ENCODE data around the gene MSI2.

MSI2 gene

GRCh38 chr17:57416369-57416768, 160.0 kb downstream of the MSI2 start:
- Histone ChIP-seq H3K36me3 (peaks cover 37% of the 10 kb centered on the region), H3K27ac (no peak overlapping the region), H3K9me3 (ENCODE audit: severe bottlenecking) (no peaks in the 10 kb centered on the region), H3K4me3 (ENCODE audit: low read depth, low read length) (no peak overlapping the region), H3K27me3 (ENCODE audit: insufficient read depth, low read depth, severe bottlenecking) (no peaks in the 10 kb centered on the region)
- TF ChIP-seq CTCF (IDR thresholded peaks at IDR 0.05; ENCODE audit: low read depth, low read length) = no peak
- DNase-seq = no peak

GRCh38 chr17:57417956-57418355, 161.6 kb downstream of the MSI2 start:
- H3K9me3 ChIP-seq (ENCODE audit: severe bottlenecking) = no peaks in the 10 kb centered on the region
- no peak for TF ChIP-seq CTCF (IDR thresholded peaks at IDR 0.05; ENCODE audit: low read depth, low read length)
- no peaks in the 10 kb centered on the region for H3K27me3 ChIP-seq (ENCODE audit: insufficient read depth, low read depth, severe bottlenecking)
- H3K4me3 ChIP-seq (ENCODE audit: low read depth, low read length) = no peak overlapping the region
- peaks cover 45% of the 10 kb centered on the region for H3K36me3 ChIP-seq
- H3K27ac ChIP-seq = no peak overlapping the region
- no peak for DNase-seq

- Histone ChIP-seq H3K27me3 (ENCODE audit: insufficient read depth, low read depth, severe bottlenecking) (no peaks in the 10 kb centered on the region), H3K4me3 (ENCODE audit: low read depth, low read length) (no peak overlapping the region), H3K27ac (no peak overlapping the region), H3K36me3 (peaks cover 47% of the 10 kb centered on the region), H3K9me3 (ENCODE audit: severe bottlenecking) (no peaks in the 10 kb centered on the region)
- no peak for TF ChIP-seq CTCF (IDR thresholded peaks at IDR 0.05; ENCODE audit: low read depth, low read length)
- no peak for DNase-seq
These were observed 162.3 kb downstream of the MSI2 start for GRCh38 chr17:57418463-57419246.

GRCh38 chr17:57419940-57420550, 163.7 kb downstream of the MSI2 start:
- no peaks in the 10 kb centered on the region for H3K27me3 ChIP-seq (ENCODE audit: insufficient read depth, low read depth, severe bottlenecking)
- H3K9me3 ChIP-seq (ENCODE audit: severe bottlenecking) = no peaks in the 10 kb centered on the region
- no peak overlapping the region for H3K4me3 ChIP-seq (ENCODE audit: low read depth, low read length)
- peaks cover 39% of the 10 kb centered on the region for H3K36me3 ChIP-seq
- TF ChIP-seq CTCF (IDR thresholded peaks at IDR 0.05; ENCODE audit: low read depth, low read length) = peak; percentile 15; the same call in 1 of the 2 replicates
- no peak overlapping the region for H3K27ac ChIP-seq
- DNase-seq = no peak

- no peak for TF ChIP-seq CTCF (IDR thresholded peaks at IDR 0.05; ENCODE audit: low read depth, low read length)
- H3K4me3 ChIP-seq (ENCODE audit: low read depth, low read length) = no peak overlapping the region
- DNase-seq = no peak
- no peaks in the 10 kb centered on the region for H3K9me3 ChIP-seq (ENCODE audit: severe bottlenecking)
- H3K36me3 ChIP-seq = peaks cover 37% of the 10 kb centered on the region
- no peak overlapping the region for H3K27ac ChIP-seq
- H3K27me3 ChIP-seq (ENCODE audit: insufficient read depth, low read depth, severe bottlenecking) = no peaks in the 10 kb centered on the region
These were observed 164.7 kb downstream of the MSI2 start for GRCh38 chr17:57420734-57421717.
